A673 (cell line): ENCODE results near the gene HMCN2.

Experiments used
- CTCF ChIP-seq: fragments of 300-800, 200-600 bp; sonication (generic); conservative IDR thresholded peaks from 2 replicates; pipeline ENCODE4 v1.5.1; 2017; ENCODE audit warnings: low read depth, mild to moderate bottlenecking, antibody characterized with exemption, low read length, moderate library complexity, mixed read lengths
- EZH2 ChIP-seq: fragments of 200-600 bp; sonication (generic); IDR thresholded peaks from 2 replicates; pipeline ENCODE4 v1.6.1; 2017; ENCODE audit warnings: borderline replicate concordance, low read depth, mild to moderate bottlenecking, mixed read lengths, antibody characterized with exemption, low read length; ENCODE audit not compliant: poor library complexity, severe bottlenecking

- TF ChIP-seq CTCF (no peak), EZH2 (no peak)
Observed at GRCh38 chr9:130448035-130448624, 182.6 kb downstream of the HMCN2 start.
